Measurements from ENCODE around the gene CNOT11. TPM values are rescaled to one million over a fixed set of nuclear protein-coding genes. Genes with fewer than 3 reads are reported as not detected.
"Not testable (repeated sequence)": the region's sequence is repeated elsewhere in the genome, so short reads cannot be mapped to it uniquely, and the experiment has no call there.

CNOT11 gene
- total RNA-seq, 1 donor from 2014 or later = 24.7 TPM

DNA sequence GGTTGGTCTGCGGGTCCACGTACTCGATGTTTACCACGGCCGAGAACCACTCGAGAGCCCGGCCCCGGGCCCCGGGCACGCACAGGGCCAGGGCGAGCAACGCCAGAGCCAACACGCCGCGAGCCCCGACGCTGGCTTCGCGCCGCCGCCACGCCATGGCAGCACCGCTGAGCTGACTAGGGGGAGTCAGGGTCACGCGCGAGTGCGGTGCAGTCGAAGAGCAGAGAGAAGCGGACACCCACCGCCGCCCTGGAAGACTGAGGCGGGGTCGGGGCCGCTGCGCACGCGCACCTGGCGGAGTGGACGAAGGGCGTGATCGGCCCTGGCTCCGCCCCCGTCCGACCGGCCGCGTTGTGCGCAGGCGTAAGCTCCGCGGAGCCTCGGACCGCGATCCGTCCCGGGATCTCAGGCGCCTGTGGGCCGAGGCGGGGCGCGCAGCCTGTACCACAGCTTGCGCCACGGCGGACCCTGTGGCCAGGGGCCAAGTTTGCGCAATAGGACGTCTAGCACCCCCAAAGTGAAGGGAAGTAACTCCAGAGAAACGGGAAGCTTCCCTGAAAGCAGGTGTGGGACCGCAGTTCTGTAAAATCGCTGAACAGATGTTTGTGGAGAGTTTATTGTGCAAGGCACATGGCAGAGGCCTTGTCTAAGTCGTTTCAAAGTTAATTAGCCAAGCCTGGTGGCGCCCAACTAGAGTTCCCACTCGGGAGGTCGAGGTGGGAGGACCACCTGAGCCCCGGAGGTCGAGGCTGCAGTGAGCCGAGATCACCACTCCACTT lies 55.9 kb downstream of the CNOT11 start, which contains the start of gene RNF149:
Gene RNF149, minus strand, starts transcription at position 270 of the 779 bp plus-strand sequence. Its CDS starts 113 bp downstream, at position 157.
- DNase-seq (ENCODE audit: low read depth, low spot score) = peak; percentile 63

DNA sequence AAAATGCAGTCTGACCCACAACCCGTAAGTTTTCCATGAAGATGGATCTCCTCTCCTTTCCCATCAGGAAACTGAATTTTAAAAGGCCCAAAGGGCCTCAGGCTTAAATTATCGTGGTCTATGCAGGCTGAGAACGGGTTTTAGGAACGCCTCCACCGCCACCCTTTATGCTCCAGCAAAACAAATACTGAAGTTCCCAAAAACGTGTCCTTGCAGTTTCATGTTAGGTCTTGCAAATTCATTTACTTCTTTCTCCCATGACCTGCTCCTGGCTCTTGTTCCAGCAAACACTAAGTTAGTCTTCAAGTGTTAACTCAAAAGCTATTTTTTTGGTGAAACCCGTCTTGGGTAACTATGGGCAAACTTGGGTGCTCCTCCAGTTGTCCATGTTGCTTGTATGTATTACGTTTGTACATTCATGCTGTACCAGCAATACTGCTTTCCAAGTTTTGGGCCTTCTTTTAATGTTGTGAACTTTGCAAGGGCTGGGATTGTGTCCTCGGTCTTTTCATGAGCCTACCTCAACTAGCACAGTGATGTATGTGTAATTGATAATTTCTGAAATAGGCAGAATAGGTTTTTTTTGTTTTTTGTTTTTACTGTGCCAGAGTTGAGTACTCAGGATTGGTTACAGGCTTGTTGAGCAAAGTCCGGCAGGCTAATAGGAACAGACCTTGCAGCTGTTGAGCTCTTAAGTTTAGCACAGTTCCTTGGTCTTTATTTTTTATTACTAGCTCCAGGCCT lies 57.6 kb downstream of the CNOT11 start:
- no peak for DNase-seq (ENCODE audit: low read depth, low spot score)

DNA sequence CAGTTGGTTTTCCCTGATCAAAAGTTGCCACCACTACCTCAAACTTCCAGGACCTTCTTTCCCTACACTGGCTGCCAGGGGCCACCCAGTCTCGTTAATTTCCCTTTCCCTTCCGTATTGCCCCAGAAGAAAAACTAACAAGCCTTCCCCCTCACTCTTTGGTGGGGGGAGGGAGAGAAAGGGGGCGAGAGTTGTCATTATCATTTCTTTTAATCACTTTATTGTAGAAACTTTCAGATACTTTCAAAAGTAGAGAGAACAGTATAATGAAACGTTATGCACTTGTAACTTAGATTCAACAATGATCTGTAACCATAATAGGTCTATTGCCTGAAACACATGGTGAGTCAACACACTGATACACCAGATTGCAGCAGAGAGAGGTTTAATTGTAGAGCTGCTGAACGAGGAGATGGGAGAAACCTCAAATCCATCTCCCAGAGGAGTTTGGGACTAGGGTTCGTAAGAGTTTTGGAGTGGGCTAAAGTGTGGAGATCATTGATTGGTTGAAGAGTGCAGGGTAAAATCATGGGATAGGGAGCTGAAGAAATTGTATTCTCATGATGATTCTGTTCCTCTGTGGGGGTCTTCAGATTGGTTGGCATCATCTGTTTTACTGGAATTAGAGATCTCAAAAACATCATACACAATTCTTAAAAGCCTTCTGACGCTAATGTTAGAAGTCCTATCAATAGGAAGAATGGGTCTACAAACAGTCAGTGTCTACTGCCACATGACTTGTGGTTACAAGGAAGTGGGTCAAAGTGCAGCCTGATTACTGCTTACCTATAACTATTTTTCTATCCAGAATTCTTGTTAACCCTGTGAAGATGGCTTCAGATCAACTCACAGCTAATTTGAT lies 58.4 kb downstream of the CNOT11 start:
- DNase-seq (ENCODE audit: low read depth, low spot score) = no peak

DNA sequence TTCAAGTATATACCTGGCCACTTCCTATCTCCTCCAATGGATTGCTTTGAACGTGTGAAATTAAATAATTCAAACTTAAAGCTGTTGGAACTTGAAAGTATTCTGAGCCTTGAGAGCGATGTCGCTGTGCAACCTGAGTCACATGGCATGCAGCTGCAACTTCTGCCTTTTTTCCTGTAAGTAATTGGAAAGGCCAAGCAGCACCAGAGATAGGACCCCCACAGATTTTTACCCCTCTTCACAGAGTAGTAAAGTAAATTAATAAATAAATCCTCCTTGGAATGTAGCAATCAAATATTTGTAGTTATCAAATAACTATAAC lies 59.0 kb downstream of the CNOT11 start:
- DNase-seq (ENCODE audit: low read depth, low spot score) = no peak

DNA sequence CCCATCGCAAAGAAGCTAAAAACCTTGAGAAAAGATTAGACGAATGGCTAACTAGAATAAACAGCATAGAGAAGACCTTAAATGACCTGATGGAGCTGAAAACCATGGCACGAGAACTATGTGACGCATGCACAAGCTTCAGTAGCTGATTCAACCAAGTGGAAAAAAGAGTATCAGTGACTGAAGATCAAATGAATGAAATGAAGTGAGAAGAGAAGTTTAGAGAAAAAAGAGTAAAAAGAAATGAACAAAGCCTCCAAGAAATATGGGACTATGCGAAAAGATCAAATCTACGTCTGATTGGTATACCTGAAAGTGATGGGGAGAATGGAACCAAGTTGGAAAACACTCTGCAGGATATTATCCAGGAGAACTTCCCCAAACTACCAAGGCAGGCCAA lies 63.9 kb downstream of the CNOT11 start:
- DNase-seq (ENCODE audit: low read depth, low spot score) = not testable (repeated sequence)

Other genes starting within 250 kb of the CNOT11 start
- 43.1 and 52.5 TPM in 2 replicates for gene TBC1D8, start 101.5 kb upstream of the CNOT11 start, total RNA-seq
- 100 and 103 TPM in 2 replicates for gene RNF149, start 55.8 kb downstream of the CNOT11 start, total RNA-seq
- gene CREG2, start 134.6 kb downstream of the CNOT11 start, total RNA-seq = 0.81 and 1.6 TPM in 2 replicates
- gene RFX8, start 222.2 kb downstream of the CNOT11 start, total RNA-seq = 0.66 and 1.3 TPM in 2 replicates

All from pulmonary artery endothelial cell (primary cell).